HG02759 (cell line): ENCODE measurements around the gene CDH10.

Experiments
- ATAC-seq: cut with Tn5 transposase; IDR thresholded peaks from one replicate; pipeline ENCODE4 v1.9.1; 2021; ENCODE audit warnings: mild to moderate bottlenecking, moderate library complexity; ENCODE audit not compliant: unreplicated experiment

Gene CDH10

DNA sequence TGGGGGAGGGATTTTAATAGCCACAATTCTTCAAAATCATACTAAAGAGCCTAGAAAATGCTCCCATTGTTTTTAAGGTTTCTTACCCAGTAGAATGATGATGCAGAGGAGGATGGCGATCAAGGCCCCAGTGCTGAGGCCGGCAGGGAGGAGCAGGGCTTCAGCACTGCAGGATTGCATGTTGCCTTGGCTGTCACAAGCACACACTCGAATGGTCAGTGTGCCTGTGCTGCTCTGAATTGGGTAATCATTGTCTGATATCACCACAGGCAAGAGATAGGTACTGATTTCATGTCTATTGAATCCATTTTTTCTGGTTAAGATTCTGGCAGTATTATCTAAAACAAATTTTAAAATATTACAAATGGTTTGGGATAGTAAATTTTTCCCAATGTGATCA lies 153.3 kb downstream of the CDH10 start:
- no peak for ATAC-seq

DNA sequence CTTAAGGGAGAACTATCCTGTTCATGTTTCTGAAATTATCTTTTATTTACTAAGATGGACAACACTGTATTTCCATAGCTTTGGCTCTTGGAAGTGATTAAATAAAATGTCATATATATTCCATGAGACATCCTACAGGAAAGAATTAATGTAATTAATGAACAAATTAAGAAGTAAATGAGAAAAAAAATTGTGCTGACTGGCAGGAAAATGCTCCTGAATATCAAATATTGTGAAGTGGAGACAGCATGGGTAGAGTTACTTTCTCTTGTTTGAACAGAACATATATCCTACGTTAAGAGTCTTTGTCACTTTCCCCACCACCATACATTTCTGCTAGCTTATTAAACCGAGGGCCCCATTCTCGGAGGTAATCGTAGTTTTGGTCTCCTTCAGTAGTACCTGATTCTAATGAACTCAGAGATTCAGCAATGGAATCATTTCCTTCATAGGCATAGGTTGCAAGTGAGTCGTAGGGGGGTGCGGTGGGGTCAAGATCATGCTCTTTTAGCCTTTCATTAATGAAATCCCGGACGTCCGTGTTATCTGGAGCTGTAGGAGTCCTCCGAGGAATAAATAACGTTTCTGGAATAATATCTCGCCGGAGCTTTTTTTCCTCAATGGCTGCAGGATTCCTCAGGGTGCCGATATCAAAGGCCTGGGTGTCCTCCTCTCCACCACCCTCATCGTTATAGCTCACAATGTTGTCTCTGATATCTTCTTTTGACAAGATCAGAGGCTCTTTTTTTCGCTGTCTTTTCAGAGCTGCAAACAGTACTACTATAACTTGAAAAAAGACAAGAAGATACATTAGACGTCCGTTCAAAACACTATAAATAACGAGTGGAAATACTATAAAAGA lies 157.2 kb downstream of the CDH10 start:
- no peak for ATAC-seq

DNA sequence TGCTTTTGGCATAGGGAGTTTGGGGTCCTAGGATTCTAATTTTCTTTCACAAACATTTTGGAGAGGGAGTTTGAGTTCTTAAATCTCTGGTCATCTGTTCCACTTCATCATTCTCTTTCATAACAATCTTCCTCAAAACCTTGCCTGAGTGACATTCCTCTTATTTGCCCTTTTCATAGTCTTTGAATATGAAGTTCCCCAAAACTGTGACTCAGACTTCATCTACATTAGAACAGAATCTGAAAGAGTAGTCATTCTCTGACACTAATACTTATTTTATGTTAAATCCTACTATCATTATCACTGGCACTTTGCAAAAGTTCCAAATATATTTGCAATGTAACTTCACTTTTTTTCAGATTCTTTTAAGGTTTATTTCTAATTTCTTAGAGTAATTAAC lies 163.8 kb downstream of the CDH10 start:
- no peak for ATAC-seq

GRCh38 chr5:24477958-24478357 lies 166.8 kb downstream of the CDH10 start:
- ATAC-seq: no peak

DNA sequence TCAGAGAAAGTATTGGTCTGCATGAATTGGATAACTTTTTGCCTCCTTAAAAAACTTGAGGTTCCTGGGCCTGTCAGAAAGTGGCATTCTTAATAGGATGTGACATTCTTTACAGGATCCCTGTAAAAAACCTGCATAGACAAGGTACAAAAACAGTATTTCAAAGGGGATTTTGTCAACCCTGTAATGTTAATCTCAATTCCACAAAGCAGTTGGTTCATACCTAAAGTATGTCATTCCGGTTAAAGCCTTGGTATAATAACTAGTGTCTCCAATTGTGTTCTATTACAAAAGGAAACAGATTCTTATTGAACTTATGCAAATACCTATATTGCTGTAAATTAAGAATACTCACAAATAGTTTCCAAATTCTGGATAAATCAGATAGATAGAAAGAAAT lies 169.7 kb downstream of the CDH10 start:
- no peak for ATAC-seq

GRCh38 chr5:24474685-24475084 lies 170.1 kb downstream of the CDH10 start:
- no peak for ATAC-seq

DNA sequence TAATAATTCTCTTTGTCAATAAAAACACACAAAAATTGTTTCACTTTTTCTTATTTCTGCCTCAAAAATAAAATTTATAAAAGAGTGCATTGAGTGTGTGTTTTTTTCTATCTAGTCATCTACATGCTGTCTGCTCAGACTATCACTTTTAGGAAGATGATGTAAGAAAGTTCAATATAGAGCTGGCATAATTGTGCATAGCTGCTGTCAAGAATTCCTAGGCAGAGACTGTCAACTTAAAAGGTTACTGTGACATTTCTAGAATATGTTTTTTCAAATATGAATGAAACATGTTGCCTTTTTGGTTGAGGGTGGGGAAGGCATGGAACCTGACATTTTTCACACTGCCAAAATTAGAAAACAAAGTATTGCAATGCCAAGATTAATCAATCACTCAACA lies 172.3 kb downstream of the CDH10 start:
- ATAC-seq: no peak

DNA sequence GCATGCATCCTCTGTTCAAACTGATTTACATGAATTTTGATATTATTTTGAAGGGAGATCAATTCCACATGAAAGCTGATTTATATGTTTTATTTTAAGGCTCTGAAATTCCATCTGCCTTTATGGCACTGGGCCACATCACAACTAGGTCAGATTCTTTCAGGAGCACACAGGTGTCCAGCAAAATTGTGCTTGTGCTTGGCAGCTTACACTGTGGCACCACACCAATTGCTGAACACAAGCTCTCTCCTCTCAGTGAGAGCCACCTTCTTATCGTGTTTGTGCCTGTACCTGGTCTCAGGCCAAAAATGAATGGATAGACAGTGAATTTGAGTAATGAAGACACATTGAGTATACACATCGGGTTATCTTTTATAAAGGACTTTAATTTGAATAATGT lies 200.4 kb downstream of the CDH10 start:
- ATAC-seq: no peak

DNA sequence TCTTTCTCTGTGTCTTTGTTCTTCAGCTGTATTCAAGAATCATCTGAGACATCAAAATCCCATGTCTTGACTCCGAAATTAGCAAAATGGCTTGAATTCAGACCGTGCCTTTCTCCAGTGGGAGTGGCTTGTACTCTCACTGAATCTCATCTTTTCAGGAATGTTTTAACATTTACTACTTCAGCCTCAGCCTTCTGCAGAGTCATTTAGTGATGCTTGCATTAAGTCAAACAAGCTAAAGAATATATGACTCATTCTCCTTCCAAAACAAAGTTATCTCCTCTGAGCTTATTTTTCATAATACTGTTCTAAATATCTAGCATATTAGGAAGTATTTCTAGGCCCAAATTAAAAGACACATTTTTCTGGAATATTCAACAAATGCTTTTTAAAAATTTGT lies 205.3 kb downstream of the CDH10 start:
- no peak for ATAC-seq
